GM18526 (cell line): ENCODE data around the gene DMAC2.

Source experiments
- POLR2A ChIP-seq: IDR thresholded peaks from 3 replicates; pipeline ENCODE4 v1.6.1; 2011; ENCODE audit not compliant: insufficient read length; ENCODE audit errors: extremely low read depth

Gene DMAC2

GRCh38 chr19:41439441-41440222, at the start of gene DMAC2:
DMAC2 (minus strand) TSS chr19:41439912; CDS start chr19:41439899, 13 bp downstream.
- peak; percentile 71 for TF ChIP-seq POLR2A

- TF ChIP-seq POLR2A = no peak
Observed at GRCh38 chr19:41484822-41485221, 45.1 kb upstream of the DMAC2 start.

GRCh38 chr19:41480336-41480735, 40.6 kb upstream of the DMAC2 start:
- TF ChIP-seq POLR2A = no peak

- TF ChIP-seq POLR2A = no peak
Observed at GRCh38 chr19:41479757-41480191, 40.1 kb upstream of the DMAC2 start.

GRCh38 chr19:41478875-41479756, 39.4 kb upstream of the DMAC2 start:
- TF ChIP-seq POLR2A = no peak

- TF ChIP-seq POLR2A = no peak
Observed at GRCh38 chr19:41478171-41478570, 38.5 kb upstream of the DMAC2 start.

- no peak for TF ChIP-seq POLR2A
Observed at GRCh38 chr19:41476583-41476982, 36.9 kb upstream of the DMAC2 start.

- no peak for TF ChIP-seq POLR2A
Observed at GRCh38 chr19:41462497-41462896, 22.8 kb upstream of the DMAC2 start.

- no peak for TF ChIP-seq POLR2A
Observed at GRCh38 chr19:41457241-41457640, 17.5 kb upstream of the DMAC2 start.

GRCh38 chr19:41456342-41456918, 16.7 kb upstream of the DMAC2 start:
- TF ChIP-seq POLR2A = no peak

GRCh38 chr19:41455936-41456335, 16.2 kb upstream of the DMAC2 start:
- TF ChIP-seq POLR2A = no peak

- no peak for TF ChIP-seq POLR2A
Observed at GRCh38 chr19:41452584-41453275, 13.0 kb upstream of the DMAC2 start.

GRCh38 chr19:41449865-41450178, 10.1 kb upstream of the DMAC2 start:
- TF ChIP-seq POLR2A = no peak

GRCh38 chr19:41449079-41449864, 9.6 kb upstream of the DMAC2 start:
- TF ChIP-seq POLR2A = no peak
